HG02571 (cell line): ENCODE measurements around the gene PDP2.
"Not testable (repeated sequence)": the region's sequence is repeated elsewhere in the genome, so short reads cannot be mapped to it uniquely, and the experiment has no call there.

Experiments
- ATAC-seq: cut with Tn5 transposase; IDR thresholded peaks from one replicate; pipeline ENCODE4 v1.9.1; 2021; ENCODE audit warnings: mild to moderate bottlenecking, moderate library complexity; ENCODE audit not compliant: unreplicated experiment

Gene PDP2

GRCh38 chr16:66851166-66851964 is 28.9 kb upstream of the PDP2 start:
- no peak for ATAC-seq

GRCh38 chr16:66853261-66854139 is 26.8 kb upstream of the PDP2 start:
- ATAC-seq, result no peak

- ATAC-seq, result no peak
Measured at GRCh38 chr16:66856184-66856730, 24.1 kb upstream of the PDP2 start.

GRCh38 chr16:66856801-66857200 is 23.5 kb upstream of the PDP2 start:
- ATAC-seq, result no peak

GRCh38 chr16:66857437-66857836 is 22.9 kb upstream of the PDP2 start:
- ATAC-seq, result no peak

- peak; percentile 59 for ATAC-seq
Measured at GRCh38 chr16:66858740-66859396, 21.4 kb upstream of the PDP2 start.

- ATAC-seq, result peak; percentile 12
Measured at GRCh38 chr16:66859397-66860068, 20.8 kb upstream of the PDP2 start.

GRCh38 chr16:66862023-66862520 is 18.2 kb upstream of the PDP2 start:
- ATAC-seq, result no peak

- no peak for ATAC-seq
Measured at GRCh38 chr16:66863707-66864106, 16.6 kb upstream of the PDP2 start.

- ATAC-seq, result no peak
Measured at GRCh38 chr16:66869424-66869823, 10.9 kb upstream of the PDP2 start.

- not testable (repeated sequence) for ATAC-seq
Measured at GRCh38 chr16:66871363-66871762, 9.0 kb upstream of the PDP2 start.

- ATAC-seq, result no peak
Measured at GRCh38 chr16:66871840-66872239, 8.5 kb upstream of the PDP2 start.

GRCh38 chr16:66872559-66872942 is 7.8 kb upstream of the PDP2 start:
- no peak for ATAC-seq

- peak; percentile 69 for ATAC-seq
Measured at GRCh38 chr16:66872943-66873684, 7.2 kb upstream of the PDP2 start.

- ATAC-seq, result no peak
Measured at GRCh38 chr16:66873685-66874055, 6.6 kb upstream of the PDP2 start.

- no peak for ATAC-seq
Measured at GRCh38 chr16:66874079-66874775, 6.1 kb upstream of the PDP2 start.

GRCh38 chr16:66878067-66878466 is 2.2 kb upstream of the PDP2 start:
- ATAC-seq, result no peak

GRCh38 chr16:66881014-66881417 is 701 bp downstream of the PDP2 start:
- ATAC-seq, result peak; percentile 3

- ATAC-seq, result no peak
Measured at GRCh38 chr16:66881560-66881959, 1.2 kb downstream of the PDP2 start.
